ENCODE measurements around the gene CRTC3. TPM values are rescaled to one million over a fixed set of nuclear protein-coding genes. Genes with fewer than 3 reads are reported as not detected.

The CRTC3 gene
- total and polyA plus RNA-seq, 2 of the 4 experiments (the other 2 are of a cell fraction), result 4.7 to 14.8 TPM

DNA sequence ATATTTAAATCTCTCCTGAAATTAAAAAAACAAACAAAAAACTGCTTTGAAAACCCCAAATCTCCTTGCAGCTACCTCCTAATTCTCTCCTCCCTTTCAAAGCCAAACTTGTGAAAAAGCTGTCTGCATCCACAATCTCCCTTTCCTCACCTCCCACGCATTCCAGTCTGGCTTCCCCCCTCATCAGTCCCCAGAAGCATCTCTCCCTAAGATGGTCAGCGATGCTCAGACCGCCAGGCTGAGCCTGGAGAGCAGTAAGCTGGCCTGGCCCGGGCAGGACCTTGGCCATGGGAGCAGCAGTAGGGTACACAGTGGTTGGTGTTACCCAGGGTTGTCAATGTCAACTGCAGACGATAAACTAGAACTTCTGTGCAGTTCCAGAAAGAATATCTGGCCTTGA, 154.6 kb downstream of the CRTC3 start:
- no peaks in the 10 kb centered on the region for H3K79me1 ChIP-seq (ENCODE audit: low read depth in 1 of 2, low read length in 2 of 2)
- peaks cover 12% of the 10 kb centered on the region for H3K9me1 ChIP-seq (ENCODE audit: insufficient read depth, low read length)
- H2AFZ ChIP-seq (replicated peaks; ENCODE audit: low read length, poor library complexity), result no peak overlapping the region
- no peak overlapping the region for H3K4me3 ChIP-seq (ENCODE audit: insufficient read depth, low read depth, low read length)
- WGBS, 2 experiments (ENCODE audit: extremely low coverage in 2 of 2, insufficient read length in 1 of 2), result no CpG with 5 or more reads among the region's 5 CpGs
- no peak overlapping the region for H2BK120ac ChIP-seq (ENCODE audit: low read depth, low read length)
- no peaks in the 10 kb centered on the region for H3K9me3 ChIP-seq (ENCODE audit: control insufficient read depth, insufficient read depth, low read length)
- ChIA-PET CTCF (no interaction called here), POLR2A (ENCODE audit: unreplicated experiment) (no interaction called here)
- intact Hi-C loops (cut with micrococcal nuclease), result no loop called here
- H3K4ac ChIP-seq (ENCODE audit: low read depth, low read length), result no peak overlapping the region
- H2BK20ac ChIP-seq (ENCODE audit: low read depth, low read length), result no peak overlapping the region
- no peak overlapping the region for H3K18ac ChIP-seq (ENCODE audit: low read depth, low read length)
- H3K23ac ChIP-seq (ENCODE audit: low read depth, low read length), result no peak overlapping the region
- H2BK5ac ChIP-seq (ENCODE audit: low read depth, low read length, poor library complexity, severe bottlenecking), result no peak overlapping the region
- peaks cover 20% of the 10 kb centered on the region for H3K4me1 ChIP-seq (ENCODE audit: control insufficient read depth, insufficient read depth, low read length)
- no peak overlapping the region for H3K56ac ChIP-seq (ENCODE audit: extremely low read depth, insufficient read depth, low read length)
- DNase-seq (no peak), ATAC-seq (ENCODE audit: low read depth) (no peak)
- no TSS peak for BruUV-seq (replicated peaks)
- H3K27me3 ChIP-seq (ENCODE audit: control insufficient read depth, insufficient read depth, low read length), result no peaks in the 10 kb centered on the region
- peak overlapping the region; percentile 64 for H2AK5ac ChIP-seq (ENCODE audit: low read depth, low read length)
- H3K14ac ChIP-seq (replicated peaks; ENCODE audit: low read depth, low read length), result no peak overlapping the region
- H4K91ac ChIP-seq (ENCODE audit: insufficient read depth, low read depth, low read length), result no peak overlapping the region
- H3K36me3 ChIP-seq (ENCODE audit: control insufficient read depth, insufficient read depth, low read length), result no peaks in the 10 kb centered on the region
- TF ChIP-seq MAFK (IDR thresholded peaks at IDR 0.05; ENCODE audit: low read depth, low read length) (no peak), RFX5 (IDR thresholded peaks at IDR 0.05; ENCODE audit: low read depth, low read length) (no peak), BHLHE40 (IDR thresholded peaks at IDR 0.05; ENCODE audit: low read depth, low read length) (no peak), MAZ (IDR thresholded peaks at IDR 0.05; ENCODE audit: borderline replicate concordance, low read depth, low read length) (no peak), ELK1 (IDR thresholded peaks at IDR 0.05; ENCODE audit: borderline replicate concordance, low read depth, low read length) (no peak), RCOR1 (IDR thresholded peaks at IDR 0.05; ENCODE audit: insufficient replicate concordance, low read length) (no peak), RAD21 (IDR thresholded peaks at IDR 0.05; ENCODE audit: low read length) (no peak), POLR2A (IDR thresholded peaks at IDR 0.05; ENCODE audit: low read depth, low read length) (no peak), CEBPB (IDR thresholded peaks at IDR 0.05; ENCODE audit: low read depth, low read length) (no peak), NFE2L2 (IDR thresholded peaks at IDR 0.05; ENCODE audit: low read depth, low read length) (no peak), CHD1 (IDR thresholded peaks at IDR 0.05; ENCODE audit: low read depth, low read length) (no peak), SMC3 (IDR thresholded peaks at IDR 0.05; ENCODE audit: low read depth, low read length) (no peak), MXI1 (IDR thresholded peaks at IDR 0.05; ENCODE audit: borderline replicate concordance, low read depth, low read length) (no peak)
- TF ChIP-seq, protein P1, sequence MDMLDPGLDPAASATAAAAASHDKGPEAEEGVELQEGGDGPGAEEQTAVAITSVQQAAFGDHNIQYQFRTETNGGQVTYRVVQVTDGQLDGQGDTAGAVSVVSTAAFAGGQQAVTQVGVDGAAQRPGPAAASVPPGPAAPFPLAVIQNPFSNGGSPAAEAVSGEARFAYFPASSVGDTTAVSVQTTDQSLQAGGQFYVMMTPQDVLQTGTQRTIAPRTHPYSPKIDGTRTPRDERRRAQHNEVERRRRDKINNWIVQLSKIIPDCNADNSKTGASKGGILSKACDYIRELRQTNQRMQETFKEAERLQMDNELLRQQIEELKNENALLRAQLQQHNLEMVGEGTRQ (IDR thresholded peaks at IDR 0.05; ENCODE audit: low read depth, low read length), result no peak
- TF ChIP-seq, protein P2, sequence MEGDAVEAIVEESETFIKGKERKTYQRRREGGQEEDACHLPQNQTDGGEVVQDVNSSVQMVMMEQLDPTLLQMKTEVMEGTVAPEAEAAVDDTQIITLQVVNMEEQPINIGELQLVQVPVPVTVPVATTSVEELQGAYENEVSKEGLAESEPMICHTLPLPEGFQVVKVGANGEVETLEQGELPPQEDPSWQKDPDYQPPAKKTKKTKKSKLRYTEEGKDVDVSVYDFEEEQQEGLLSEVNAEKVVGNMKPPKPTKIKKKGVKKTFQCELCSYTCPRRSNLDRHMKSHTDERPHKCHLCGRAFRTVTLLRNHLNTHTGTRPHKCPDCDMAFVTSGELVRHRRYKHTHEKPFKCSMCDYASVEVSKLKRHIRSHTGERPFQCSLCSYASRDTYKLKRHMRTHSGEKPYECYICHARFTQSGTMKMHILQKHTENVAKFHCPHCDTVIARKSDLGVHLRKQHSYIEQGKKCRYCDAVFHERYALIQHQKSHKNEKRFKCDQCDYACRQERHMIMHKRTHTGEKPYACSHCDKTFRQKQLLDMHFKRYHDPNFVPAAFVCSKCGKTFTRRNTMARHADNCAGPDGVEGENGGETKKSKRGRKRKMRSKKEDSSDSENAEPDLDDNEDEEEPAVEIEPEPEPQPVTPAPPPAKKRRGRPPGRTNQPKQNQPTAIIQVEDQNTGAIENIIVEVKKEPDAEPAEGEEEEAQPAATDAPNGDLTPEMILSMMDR (conservative IDR thresholded peaks at IDR 0.05; ENCODE audit: low read depth, low read length), result no peak
- no peak overlapping the region for H2BK15ac ChIP-seq (ENCODE audit: low read depth, low read length)
- H4K20me1 ChIP-seq (ENCODE audit: insufficient read depth, low read length), result peaks cover 5% of the 10 kb centered on the region
- no peak overlapping the region for H4K8ac ChIP-seq (ENCODE audit: low read depth in 2 of 2, low read length in 2 of 2)
- no peak overlapping the region for H3K27ac ChIP-seq (ENCODE audit: insufficient read depth, low read length)
- H4K5ac ChIP-seq (ENCODE audit: low read depth, low read length), result no peak overlapping the region
- no peak overlapping the region for H3K4me2 ChIP-seq (ENCODE audit: low read depth, low read length)
- in situ Hi-C loops (cut with MboI; ENCODE audit: low sequenced_read_pairs), result no loop called here
- peak overlapping the region; percentile 44 for H2AK9ac ChIP-seq (replicated peaks; ENCODE audit: low read depth, low read length, poor library complexity)
- no peak overlapping the region for H3K9ac ChIP-seq (ENCODE audit: low read depth, low read length)
- dilution Hi-C loops (cut with HindIII; ENCODE audit: low sequenced_read_pairs, unreplicated experiment), result no loop called here
